Smooth muscle cell (in vitro differentiated cells): ENCODE measurements around the gene TSSK3. TPM values are rescaled to one million over a fixed set of nuclear protein-coding genes. Genes with fewer than 3 reads are reported as not detected.

Experiments used
- DNase-seq: peaks from one replicate; lab custom pipeline; 2025; ENCODE audit not compliant: unreplicated experiment; lab: John Stamatoyannopoulos, UW
- H2AFZ ChIP-seq: fragments of 200-600 bp; sonication (generic); 2 replicates; pipeline ENCODE4 v1.6.0; 2016; ENCODE audit warnings: antibody characterized with exemption, low read depth, mild to moderate bottlenecking
- H3F3A ChIP-seq: fragments of 200-600 bp; sonication (generic); 2 replicates; pipeline ENCODE4 v1.6.0; 2017; ENCODE audit warnings: antibody characterized with exemption, low read depth
- H3K27ac ChIP-seq: fragments of 200-600 bp; sonication (generic); 2 replicates; pipeline ENCODE4 v1.5.1; 2016; ENCODE audit warnings: low read depth, mild to moderate bottlenecking
- H3K27me3 ChIP-seq: fragments of 200-600 bp; sonication (generic); 2 replicates; pipeline ENCODE4 v1.6.1; 2016; ENCODE audit warnings: low read depth, mild to moderate bottlenecking
- H3K36me3 ChIP-seq: fragments of 200-600 bp; sonication (generic); 2 replicates; pipeline ENCODE4 v1.5.1; 2016; ENCODE audit warnings: low read depth
- H3K4me1 ChIP-seq: fragments of 200-600 bp; sonication (generic); 2 replicates; pipeline ENCODE4 v1.5.1; 2016; ENCODE audit warnings: low read depth
- H3K4me2 ChIP-seq: fragments of 200-600 bp; sonication (generic); 2 replicates; pipeline ENCODE4 v1.6.0; 2016; ENCODE audit warnings: mild to moderate bottlenecking
- H3K4me3 ChIP-seq: fragments of 200-600 bp; sonication (generic); 2 replicates; pipeline ENCODE4 v1.5.1; 2016; ENCODE audit warnings: mild to moderate bottlenecking
- H3K79me2 ChIP-seq: fragments of 200-600 bp; sonication (generic); 2 replicates; pipeline ENCODE4 v1.6.0; 2016; ENCODE audit warnings: low read depth, mild to moderate bottlenecking
- H3K9ac ChIP-seq: fragments of 200-600 bp; sonication (generic); 2 replicates; pipeline ENCODE4 v1.6.0; 2016; ENCODE audit warnings: low read depth
- H3K9me3 ChIP-seq: fragments of 200-600 bp; sonication (generic); replicated peaks from 2 replicates; pipeline ENCODE4 v1.5.1; 2016; ENCODE audit warnings: low read depth
- H4K20me1 ChIP-seq: fragments of 200-600 bp; sonication (generic); 2 replicates; pipeline ENCODE4 v1.6.0; 2016; ENCODE audit warnings: low read depth
- WGBS: methylation state at CpG from one replicate; pipeline ENCODE4 v1.1.7; 2016; ENCODE audit warnings: low lambda C conversion rate; 5-methylcytosine and 5-hydroxymethylcytosine counted together
- polyA plus RNA-seq: library from polyadenylated mRNA; unstranded; fragments of >200 nt; fragmentation: Nextera tagmentation; extraction: Ambion mirVana; gene quantifications from 2 replicates; pipeline ENCODE4 v1.2.1, GENCODE V29; 2016
- total RNA-seq: library from RNA; depleted of rRNA; stranded (reverse); fragments of >200 nt; gene quantifications from 2 replicates; pipeline ENCODE4 v1.2.3, GENCODE V29; 2014
- TF ChIP-seq, protein P1 (sequence below): fragments of 200-600 bp; sonication (generic); IDR thresholded peaks from 2 replicates; pipeline ENCODE4 v1.5.1; 2017; ENCODE audit warnings: borderline replicate concordance, mild to moderate bottlenecking, antibody characterized with exemption; ENCODE audit not compliant: insufficient read depth, poor library complexity, severe bottlenecking

TSSK3 gene, protein sequence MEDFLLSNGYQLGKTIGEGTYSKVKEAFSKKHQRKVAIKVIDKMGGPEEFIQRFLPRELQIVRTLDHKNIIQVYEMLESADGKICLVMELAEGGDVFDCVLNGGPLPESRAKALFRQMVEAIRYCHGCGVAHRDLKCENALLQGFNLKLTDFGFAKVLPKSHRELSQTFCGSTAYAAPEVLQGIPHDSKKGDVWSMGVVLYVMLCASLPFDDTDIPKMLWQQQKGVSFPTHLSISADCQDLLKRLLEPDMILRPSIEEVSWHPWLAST
- total RNA-seq (not detected in 2 replicates), polyA plus RNA-seq (0.31 and 1.3 TPM in 2 replicates)

DNA sequence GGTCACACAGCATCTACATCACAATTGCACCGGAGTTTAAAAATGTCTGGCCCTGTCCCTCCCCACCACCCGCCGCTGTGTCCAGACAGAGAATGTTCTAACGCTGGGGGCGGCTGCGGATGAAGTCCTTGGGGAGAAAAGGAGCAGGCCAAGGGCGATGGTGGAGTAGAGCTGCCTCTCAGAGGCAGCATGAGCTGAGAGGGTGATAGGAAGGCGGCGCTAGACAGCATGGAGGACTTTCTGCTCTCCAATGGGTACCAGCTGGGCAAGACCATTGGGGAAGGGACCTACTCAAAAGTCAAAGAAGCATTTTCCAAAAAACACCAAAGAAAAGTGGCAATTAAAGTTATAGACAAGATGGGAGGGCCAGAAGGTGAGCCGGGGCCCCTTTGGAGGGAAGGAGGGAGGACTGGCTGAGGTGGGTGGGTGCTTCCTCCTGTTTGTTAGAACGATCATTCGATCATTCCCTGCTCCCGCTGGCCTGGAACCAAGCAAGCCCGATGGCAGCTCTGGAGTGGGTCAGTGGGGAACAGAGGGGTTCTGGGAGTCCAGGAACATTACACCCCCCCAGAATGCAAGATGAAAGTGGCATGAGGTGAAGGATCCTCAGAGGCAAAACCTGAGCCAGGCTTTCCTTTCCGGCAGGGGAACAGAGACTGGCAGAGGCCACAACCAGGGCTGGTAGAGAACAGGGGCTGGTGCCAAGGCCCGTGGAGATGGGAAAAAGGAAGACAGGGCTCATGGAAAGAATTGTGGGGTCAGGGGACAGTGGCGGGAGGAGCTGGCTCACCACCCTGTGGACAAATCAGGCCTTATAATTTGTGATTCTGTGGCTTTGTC, at the start of gene TSSK3, which contains the start of gene FAM229A:
TSS of gene TSSK3 (plus strand) at position 66 of the 840 bp plus-strand sequence. CDS start at position 229, 163 bp downstream.
TSS of gene FAM229A (minus strand) at position 12 of the 840 bp plus-strand sequence. CDS start 394 bp downstream, outside the sequence.
- Histone ChIP-seq H3K27ac (no peak within 1 kb of the TSS), H3K4me3 (peak within 1 kb of the TSS; percentile 61), H3K9ac (peak within 1 kb of the TSS; percentile 39), H3K27me3 (no peaks in the 10 kb centered on the region), H2AFZ (no peak within 1 kb of the TSS), H3K9me3 (no peaks in the 10 kb centered on the region), H4K20me1 (no peaks in the 10 kb centered on the region), H3K4me1 (peaks cover 14% of the 10 kb centered on the region), H3K79me2 (no peaks in the 10 kb centered on the region), H3F3A (peaks cover 6% of the 10 kb centered on the region), H3K4me2 (peak within 1 kb of the TSS; percentile 98), H3K36me3 (no peaks in the 10 kb centered on the region)
- 72% methylated on average over 17 of the region's 17 CpGs for WGBS
- no peak for DNase-seq
- TF ChIP-seq, protein P1, sequence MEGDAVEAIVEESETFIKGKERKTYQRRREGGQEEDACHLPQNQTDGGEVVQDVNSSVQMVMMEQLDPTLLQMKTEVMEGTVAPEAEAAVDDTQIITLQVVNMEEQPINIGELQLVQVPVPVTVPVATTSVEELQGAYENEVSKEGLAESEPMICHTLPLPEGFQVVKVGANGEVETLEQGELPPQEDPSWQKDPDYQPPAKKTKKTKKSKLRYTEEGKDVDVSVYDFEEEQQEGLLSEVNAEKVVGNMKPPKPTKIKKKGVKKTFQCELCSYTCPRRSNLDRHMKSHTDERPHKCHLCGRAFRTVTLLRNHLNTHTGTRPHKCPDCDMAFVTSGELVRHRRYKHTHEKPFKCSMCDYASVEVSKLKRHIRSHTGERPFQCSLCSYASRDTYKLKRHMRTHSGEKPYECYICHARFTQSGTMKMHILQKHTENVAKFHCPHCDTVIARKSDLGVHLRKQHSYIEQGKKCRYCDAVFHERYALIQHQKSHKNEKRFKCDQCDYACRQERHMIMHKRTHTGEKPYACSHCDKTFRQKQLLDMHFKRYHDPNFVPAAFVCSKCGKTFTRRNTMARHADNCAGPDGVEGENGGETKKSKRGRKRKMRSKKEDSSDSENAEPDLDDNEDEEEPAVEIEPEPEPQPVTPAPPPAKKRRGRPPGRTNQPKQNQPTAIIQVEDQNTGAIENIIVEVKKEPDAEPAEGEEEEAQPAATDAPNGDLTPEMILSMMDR = no peak

DNA sequence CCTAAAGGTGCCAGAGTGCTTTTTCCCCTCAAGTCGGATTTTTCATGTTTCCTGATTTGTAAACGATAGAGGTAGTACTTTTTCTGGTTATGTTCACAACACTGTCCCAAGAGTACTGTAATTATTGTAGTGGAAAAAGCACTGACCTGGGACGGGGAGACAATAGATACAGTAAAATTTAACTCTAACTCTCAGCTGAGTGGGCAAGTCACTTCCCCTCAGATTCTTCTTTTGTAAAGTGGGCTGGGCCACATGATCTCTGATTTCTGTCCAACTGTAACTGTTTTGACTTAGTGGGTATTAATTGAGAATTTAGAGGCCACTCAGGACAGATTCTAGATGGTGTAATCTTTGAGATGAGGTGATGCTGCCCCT, 45.4 kb upstream of the TSSK3 start:
- H3K4me1 ChIP-seq = no peaks in the 10 kb centered on the region
- peaks cover 45% of the 10 kb centered on the region for H4K20me1 ChIP-seq
- H3K9me3 ChIP-seq = no peaks in the 10 kb centered on the region
- TF ChIP-seq, protein P1 = no peak
- H3K27me3 ChIP-seq = no peaks in the 10 kb centered on the region
- H3K36me3 ChIP-seq = no peaks in the 10 kb centered on the region
- H3K79me2 ChIP-seq = peaks cover 27% of the 10 kb centered on the region
- WGBS = 93% methylated on average over 3 of the region's 3 CpGs
- no peak overlapping the region for H3K27ac ChIP-seq
- no peaks in the 10 kb centered on the region for H3F3A ChIP-seq
- no peak overlapping the region for H3K4me3 ChIP-seq
- H2AFZ ChIP-seq = no peak overlapping the region
- no peak overlapping the region for H3K4me2 ChIP-seq
- DNase-seq = no peak
- no peak overlapping the region for H3K9ac ChIP-seq

DNA sequence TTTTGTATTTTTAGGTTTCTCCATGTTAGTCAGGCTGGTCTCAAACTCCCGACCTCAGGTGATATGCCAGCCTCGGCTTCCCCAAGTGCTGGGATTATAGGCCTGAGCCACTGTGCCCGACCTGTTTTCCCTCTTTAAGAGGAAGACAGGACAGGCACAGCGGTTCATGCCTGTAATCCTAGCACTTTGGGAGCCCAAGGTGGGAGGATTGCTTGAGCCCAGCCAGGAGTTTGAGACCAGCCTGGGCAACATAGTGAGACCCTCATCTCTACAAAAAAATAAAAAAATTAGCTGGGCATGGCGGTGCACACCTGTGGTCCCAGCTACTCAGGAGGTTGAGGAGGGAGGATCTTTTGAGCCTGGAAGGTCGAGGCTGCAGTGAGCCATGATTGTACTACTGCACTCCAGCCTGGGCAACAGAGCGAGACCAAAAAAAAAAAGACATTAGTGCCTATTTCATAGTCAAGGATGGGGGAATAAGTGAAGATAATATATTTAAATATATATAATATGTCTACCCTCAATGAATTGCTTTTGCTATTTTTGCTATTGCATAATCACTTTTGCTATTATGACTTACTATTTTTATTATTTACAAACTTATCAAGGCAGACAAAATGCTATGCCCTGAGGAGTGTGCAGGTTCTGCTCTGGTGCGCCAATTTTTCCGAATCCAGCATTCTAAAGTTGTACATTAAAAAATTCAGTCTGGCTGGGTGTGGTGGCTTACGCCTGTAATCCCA, 44.0 kb upstream of the TSSK3 start:
- Histone ChIP-seq H3K27ac (no peak overlapping the region), H3K4me3 (no peak overlapping the region), H3K79me2 (peaks cover 13% of the 10 kb centered on the region), H4K20me1 (peaks cover 34% of the 10 kb centered on the region), H3K4me1 (no peaks in the 10 kb centered on the region), H3K9ac (no peak overlapping the region), H3K36me3 (no peaks in the 10 kb centered on the region), H3F3A (no peaks in the 10 kb centered on the region), H2AFZ (no peak overlapping the region), H3K4me2 (no peak overlapping the region), H3K27me3 (no peaks in the 10 kb centered on the region), H3K9me3 (no peaks in the 10 kb centered on the region)
- TF ChIP-seq, protein P1 = no peak
- DNase-seq = no peak
- WGBS = 97% methylated on average over 10 of the region's 10 CpGs
